GM18873 (cell line): ENCODE data around the gene C18orf63.

Experiments used
- ATAC-seq: cut with Tn5 transposase; IDR thresholded peaks from one replicate; pipeline ENCODE4 v1.9.1; 2021; ENCODE audit warnings: mild to moderate bottlenecking, moderate library complexity, moderate number of reproducible peaks; ENCODE audit not compliant: unreplicated experiment, low FRiP score

The C18orf63 gene

DNA sequence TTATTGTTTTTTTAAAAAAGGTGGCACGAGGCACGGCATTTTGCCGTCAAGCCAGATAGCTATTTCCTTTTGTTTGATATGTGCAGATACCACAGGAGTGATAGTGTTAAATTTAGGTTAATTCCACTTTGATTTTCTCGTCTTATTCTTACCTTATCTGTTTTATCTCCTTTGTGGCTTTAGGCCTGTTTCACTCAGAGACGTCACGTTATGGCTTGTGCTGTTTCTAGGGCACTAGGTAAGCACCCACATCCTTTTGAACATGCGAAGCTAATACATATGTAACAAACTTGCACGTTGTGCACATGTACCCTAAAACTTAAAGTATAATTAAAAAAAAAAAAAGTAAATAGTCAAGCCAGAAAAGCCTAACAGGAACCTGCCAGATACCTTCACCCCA lies 57.8 kb downstream of the C18orf63 start:
- ATAC-seq, result no peak

DNA sequence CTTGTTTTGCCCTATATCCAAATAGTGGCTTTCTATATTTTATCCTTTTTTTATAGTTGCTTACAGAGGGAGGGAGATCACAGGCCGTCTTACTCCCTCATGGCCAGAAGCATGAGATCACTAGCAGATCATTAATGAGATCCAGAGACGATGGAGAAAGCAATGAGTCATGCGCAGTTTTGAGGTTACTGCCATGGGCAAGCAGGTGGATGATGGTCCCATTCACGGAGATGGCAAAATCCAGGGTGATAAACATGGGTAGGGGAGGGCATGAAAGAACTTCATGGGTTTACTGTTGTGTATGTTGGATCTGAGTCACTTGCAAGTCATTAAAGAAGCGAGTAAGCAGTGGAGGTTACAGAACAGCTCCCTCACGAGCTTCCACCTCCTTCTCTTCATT lies 60.4 kb downstream of the C18orf63 start:
- ATAC-seq, result no peak

DNA sequence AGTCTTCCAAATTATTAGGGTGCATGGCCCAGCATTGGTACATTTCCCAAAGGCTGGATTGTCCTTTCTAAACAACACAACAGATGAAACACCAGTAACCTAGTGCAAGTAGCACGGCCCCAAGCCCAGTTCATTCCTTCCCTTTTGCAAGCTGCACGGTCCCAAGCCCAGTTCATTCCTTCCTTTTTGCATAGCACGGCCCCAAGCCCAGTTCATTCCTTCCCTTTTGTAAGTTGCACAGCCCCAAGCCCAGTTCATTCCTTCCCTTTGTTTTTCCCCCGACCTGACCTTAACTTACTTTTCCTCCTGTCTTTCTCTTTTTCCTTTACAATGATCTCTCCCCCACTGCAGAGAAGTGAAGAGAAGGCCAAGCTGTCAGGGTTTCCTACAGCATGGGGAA lies 60.9 kb downstream of the C18orf63 start:
- ATAC-seq, result no peak

DNA sequence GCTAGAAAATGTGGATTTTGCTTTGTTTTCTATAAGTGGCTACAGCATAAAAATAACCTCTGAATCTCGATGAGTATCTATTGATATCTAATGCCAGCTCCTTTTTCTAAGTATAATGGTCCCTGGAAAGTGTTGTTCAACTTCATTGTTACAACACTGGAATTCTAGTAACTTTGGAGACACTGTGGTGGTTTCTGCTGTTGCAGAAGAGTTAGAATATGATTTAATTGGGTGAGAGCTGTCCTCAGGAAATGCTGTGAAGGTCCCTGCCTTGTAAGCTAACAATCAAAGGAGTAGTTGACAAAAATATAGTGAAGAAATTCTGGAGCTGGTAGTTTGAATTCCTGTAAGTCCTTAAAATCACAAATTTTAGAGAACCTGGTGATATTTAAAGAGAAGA lies 62.1 kb downstream of the C18orf63 start:
- no peak for ATAC-seq

DNA sequence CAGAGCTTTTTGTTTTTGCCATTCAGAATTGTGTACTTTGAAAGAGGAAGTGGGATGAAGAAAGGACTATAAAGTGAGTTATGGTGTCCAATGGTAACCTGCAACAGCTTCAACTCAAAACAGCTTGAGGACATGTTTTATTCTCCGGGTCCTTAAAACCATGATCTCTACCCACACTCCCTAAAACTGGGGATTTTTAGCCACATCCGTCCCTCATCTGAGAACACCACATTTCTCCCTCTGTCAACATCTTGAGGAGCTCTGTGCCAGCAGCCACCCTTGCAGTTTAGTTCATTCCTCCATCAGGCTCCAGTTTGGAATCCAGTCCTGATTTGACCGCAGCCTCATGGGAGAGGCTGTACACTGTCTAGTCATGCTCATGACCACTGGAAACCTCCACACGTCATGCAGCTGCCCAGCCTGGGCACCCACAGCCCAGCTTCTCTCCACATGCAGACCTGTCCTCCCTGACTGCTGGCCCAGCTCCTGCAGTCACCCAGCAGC lies 62.6 kb downstream of the C18orf63 start:
- ATAC-seq, result no peak

DNA sequence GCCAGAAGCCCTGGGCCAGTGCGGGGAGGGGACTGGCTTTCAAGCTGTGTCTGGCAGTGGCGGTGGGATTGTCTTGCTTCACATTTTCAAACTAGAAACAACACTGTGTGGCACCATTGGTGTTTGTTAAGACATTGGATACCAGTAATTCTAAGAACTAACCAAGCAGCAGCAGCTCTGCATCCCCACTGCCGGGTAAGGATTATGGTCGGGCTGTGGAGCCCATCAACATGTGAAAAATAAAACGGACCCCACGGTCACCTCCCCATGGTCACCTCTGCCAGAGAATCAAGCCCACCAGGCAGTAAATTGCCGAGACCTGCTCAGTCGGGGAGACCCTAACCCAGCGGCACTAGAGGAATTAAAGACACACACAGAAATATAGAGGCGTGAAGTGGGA lies 65.3 kb downstream of the C18orf63 start:
- no peak for ATAC-seq

DNA sequence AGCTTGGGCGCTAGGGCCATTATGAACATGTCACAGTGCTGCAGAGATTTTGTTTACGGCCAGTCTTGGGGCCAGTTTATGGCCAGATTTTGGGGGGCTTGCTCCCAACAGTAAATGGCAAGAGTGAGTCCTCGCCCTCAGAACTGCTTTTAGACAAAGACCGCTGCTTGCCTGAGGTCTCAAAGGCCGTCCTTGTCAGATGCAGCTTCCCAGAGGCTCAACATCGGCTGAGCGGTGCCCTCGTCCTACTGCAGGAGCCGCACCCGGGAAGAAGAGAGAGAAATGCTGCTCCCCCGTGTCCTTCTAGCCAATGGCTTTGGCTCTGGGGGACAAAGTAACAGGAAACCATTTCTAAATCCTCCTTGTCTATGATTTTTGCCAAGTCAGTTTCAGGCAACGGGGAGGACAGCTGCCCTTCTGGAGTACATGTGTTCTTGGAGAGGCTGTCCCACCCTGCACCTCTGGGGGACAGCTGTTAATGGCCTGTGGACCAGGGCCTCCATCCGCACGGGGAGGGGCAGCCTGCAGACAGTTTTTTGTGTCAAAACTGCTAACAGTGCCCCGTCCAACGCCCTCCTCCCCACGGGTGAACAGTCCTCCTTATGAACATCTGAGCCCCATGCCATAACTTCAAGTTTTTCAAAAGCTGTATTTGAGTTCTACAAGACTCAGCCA lies 66.1 kb downstream of the C18orf63 start:
- ATAC-seq, result no peak

DNA sequence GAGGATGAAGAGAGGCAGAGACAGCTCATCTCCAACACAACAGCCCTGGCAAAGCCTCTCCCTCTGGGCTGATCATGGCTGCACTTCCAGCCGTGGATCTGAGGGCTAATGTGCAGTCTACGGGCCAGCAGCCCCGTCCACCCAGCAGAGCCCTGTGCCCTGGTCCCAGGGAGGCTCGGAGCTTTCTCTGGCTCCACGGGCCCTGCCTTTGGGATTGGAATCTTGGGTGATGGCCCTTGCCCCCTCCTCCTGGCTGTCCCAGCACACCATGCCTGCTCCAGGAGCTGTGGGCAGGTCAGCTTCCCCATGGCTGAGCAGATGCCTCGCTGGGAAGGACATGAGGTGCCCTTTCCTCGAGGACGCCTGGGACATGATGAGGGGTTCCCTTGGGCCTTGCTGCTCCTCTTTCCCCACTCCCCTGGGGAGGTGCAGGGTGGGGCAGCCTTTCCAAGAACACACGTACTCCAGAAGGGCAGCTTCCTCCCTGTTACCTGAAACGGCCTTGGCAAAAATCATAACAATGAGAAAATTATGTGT lies 66.9 kb downstream of the C18orf63 start:
- ATAC-seq, result no peak

DNA sequence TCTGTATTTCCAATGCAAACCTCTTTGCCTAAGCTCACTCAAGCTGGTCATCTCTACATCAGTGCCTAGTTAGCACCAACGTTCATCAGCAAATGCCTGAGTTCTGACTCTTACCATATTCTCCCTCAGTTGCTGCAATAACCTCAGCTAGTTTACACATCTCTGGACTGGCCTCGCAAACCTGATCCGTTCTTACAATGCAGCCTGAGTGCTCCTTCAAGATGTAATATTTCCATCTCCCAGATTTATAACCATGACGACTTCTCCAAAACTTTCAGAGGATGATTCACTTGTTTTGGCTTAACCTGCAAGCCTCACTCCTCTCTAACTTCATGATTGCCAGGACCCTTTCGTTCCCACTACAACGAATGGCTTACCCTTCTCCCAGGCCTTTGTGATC lies 71.7 kb downstream of the C18orf63 start:
- no peak for ATAC-seq

DNA sequence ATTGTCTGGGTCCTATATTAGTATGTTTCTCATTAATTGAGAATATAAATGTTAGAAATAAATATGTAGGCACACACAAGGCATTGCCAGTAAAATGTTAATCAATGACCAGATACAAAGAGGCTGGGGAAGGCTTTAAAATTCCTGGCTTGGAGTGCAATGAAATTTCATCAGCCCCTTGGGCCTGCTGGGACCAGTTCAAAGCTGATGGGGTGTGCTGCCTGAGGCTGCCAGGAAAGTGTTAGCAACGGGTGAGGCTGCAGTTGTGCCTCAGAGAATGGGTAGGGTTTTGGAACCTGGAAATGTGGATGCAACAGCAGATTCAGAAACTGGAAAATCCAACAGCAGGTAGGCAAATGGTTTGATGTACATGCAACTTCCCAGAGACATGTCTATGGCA lies 72.6 kb downstream of the C18orf63 start:
- no peak for ATAC-seq

DNA sequence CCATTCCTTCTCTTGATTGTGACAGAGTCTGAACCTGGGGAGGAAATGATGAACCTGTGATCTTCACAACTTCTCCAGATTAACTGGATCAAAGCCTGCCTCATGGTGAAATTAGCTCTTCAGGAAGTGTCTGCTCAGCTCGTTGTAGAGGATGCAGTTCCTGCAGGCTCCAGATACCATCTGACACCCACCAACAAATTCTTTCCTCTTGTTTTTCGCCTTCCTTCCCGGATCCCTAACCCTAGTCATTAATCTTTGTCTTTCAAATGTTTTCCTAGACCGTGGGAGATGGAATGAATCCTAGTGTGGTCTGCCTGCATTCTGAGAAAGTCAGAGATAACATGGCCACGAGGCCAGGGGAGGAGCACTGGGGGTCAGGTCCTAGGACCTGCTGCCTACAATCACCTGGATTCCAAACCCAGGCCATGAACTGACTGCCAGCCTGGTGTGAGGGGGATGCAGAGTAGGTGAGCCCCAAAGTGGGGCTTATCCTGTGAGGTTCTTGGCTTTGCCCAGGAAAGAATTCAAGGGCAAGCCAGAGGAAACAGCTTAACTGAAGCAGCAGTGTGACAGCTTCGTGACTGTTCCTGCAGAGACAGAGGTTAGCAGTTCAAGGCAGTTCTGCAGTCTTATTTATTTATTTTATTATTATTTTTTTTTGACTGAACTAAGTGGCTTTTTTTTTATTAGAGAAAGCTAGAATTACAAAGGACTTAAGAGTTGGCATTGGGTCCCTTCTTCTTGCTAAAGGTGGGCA lies 73.7 kb downstream of the C18orf63 start:
- no peak for ATAC-seq

DNA sequence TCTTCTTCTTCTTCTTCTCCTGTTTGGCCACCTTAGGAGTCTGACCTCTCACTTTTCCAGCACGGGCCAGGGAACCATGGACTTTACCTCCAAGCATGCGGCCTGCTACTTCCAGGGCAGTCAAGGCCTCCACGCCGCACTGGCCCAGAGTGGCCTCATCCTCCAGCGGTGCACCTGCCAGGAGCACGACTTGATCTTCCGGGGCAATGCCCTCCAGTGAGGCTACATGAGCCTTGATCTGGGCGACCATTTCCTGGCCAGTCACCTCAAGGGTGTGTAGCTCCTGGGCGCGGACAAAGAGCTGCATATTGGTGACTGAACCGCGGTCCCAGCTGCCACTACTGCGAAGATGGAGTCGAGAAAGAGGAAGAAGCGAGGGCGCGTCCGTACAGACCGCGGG lies 74.4 kb downstream of the C18orf63 start:
- ATAC-seq, result no peak

DNA sequence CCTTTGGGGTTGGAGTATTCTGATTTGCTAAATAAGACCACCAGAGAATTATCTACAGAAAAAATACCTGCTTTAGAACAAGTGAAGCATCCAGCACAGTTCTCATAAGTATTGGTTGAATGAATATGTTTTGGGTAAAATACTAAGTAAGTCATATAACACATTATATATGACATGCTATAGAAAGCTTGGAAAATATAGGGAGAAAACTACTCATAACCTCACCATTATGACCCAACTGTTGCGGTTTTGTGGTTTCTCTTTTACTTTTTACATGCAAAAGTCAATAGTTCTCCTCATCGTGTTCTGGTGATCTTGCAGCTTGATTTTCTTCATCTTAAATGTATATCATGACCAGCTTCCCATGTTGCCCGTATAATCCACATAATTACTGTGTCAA lies 75.3 kb downstream of the C18orf63 start:
- ATAC-seq, result no peak

DNA sequence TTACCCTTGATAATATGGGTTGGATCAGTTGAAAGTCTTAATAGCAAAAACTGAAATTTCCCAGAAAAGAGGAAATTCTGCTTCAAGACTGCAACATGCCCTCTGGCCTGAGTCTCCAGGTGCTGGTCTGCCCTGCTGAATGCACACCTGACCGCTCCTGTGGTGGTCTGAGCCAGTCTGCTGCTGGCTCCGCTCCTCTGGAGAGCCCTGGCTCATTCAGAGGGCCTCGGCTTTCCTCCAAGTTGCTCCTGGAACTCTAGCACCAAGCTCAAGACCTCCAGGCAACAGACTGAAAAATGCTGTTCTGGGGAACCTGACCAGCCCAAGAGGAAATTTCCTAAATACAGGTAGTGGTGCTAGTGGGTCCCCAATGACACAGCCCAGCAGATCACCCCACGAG lies 76.7 kb downstream of the C18orf63 start:
- no peak for ATAC-seq

DNA sequence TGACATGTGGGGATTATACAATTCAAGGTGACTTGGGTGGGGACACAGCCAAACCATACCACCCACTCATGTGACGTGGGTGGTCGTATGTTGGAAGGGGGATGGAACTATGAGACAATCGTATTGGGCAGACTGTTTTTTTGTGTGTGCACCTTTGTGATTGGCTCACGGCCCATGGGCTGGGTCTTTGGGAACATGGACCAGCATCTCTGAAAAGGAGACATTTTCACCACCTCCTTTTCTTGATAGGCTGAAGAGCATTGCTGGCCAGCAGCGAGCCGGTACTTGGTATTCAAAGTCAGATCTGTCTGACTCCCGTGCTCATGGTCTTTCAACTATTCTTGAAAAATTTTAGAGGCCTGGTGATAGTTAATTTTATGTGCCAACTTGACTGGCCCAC lies 79.4 kb downstream of the C18orf63 start:
- ATAC-seq, result no peak

DNA sequence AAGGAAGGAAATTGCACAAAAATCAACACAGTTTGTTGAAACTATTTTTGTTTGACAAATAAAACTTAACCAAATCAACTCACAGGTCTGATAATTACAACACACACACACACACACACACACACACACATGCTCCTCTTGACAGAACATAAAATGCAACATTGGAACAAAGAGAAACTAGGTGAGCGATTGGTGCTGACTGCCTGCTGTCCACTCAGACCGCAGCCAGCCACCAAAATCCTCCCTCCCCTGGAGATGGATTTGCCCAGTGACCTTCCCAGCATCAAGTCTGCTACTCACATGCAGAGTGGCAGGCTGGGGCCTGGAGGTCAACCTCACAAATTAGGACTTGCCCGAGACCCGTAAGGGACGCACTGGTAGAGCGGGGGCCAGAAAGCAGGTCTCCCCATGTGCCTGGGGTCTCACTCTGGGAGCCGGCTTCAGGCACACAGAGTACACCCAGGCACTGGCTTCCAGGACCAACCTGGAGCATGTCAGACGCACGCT lies 80.1 kb downstream of the C18orf63 start:
- no peak for ATAC-seq

DNA sequence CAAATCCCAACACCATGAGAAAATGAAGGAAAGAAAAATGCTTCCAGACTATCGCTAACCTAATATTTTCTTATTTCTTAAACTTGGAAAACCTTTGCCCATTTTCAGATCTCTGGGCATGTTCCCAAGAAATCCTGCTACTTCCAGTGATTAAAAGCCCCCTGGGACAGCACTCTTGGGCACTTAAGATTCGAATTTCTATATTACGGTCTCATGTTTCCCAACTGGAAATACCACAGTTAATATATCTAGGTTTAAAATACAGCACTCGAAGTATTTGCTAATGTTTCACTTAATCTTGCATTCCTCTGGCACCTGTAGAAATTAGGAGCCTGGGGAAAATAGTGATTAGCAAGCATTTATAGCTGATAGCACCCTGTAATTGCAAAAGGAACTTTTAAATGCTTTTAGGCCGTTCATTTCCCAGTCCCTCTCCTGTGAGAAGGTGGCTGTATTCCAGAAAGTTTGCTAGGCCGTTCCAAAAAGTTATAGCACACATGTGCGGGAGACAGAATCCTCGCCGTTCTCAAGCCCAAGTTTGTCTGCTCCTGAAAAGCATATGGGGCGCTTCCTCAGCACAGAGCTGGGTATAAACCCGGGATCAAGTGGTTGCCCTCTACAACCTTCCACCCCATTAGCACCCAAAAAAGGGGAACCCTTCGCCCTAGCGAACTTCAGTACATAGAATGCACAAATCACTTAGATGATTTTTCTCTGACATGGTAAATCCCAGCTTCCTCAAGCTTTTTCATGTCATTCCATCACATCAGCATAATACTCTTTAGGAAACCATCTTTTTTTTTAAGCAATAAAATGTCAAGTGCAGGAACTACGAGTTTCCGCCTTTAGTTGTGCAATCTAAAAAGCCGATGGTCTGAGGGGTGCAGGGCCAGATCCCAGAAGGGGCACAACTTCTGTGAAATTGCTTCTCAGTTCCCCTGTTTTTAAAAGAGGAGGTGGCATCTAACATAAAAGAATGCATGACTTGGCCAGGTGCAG lies 80.8 kb downstream of the C18orf63 start:
- ATAC-seq, result no peak

DNA sequence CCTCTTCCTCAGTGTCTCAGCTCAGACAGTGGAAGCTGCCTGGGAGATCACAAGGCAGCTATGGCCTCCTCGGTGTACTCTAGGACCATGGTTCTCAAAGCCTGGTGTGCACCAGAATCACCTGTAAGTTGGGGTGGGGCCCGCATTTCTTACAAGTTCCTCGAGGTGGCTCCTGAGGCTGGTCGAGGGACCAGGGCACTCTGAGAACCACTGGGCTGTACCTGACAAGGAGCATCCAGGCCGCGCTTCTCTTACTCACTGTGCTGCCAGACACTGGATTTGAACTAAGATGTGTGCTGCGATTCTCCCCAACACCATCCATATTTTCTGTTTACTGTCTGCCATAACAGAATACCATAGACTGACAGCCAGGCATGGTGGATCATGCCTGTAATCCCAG lies 81.9 kb downstream of the C18orf63 start:
- ATAC-seq, result no peak

DNA sequence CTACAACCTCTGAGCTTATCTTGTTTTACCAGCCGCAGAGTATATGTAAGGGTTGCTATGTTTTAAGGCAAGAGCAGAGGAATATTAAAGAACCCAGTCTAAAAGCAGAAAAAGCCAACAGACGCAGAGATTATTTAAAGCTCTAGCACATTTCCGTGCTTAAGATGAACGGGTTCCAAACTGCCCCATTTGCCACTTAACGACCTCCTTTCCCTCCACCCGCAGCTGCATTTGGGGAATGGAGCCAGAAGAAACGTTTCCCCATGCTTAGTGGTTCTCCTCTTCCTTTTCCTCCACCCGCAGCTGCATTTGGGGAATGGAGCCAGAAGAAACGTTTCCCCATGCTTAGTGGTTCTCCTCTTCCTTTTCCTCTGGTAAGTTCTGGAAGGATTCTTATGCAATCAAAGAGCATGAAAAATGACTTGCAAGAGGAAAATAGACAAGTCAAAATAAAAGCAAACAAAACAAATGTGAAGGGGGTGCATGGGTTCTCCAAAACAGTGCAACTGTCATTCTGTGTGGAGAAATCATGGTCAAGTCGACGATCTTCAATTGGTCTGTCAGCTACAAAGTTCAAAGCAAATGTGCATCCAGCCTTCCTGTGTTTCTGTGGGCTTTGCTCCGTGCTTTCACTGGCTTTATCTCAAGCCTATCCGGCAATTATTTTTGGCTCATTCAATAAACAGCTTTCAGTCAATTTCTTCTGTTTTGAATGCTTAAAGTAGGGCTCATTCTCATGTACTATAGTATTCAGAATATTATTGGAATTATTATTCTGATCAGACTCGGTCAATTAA lies 83.7 kb downstream of the C18orf63 start:
- no peak for ATAC-seq

DNA sequence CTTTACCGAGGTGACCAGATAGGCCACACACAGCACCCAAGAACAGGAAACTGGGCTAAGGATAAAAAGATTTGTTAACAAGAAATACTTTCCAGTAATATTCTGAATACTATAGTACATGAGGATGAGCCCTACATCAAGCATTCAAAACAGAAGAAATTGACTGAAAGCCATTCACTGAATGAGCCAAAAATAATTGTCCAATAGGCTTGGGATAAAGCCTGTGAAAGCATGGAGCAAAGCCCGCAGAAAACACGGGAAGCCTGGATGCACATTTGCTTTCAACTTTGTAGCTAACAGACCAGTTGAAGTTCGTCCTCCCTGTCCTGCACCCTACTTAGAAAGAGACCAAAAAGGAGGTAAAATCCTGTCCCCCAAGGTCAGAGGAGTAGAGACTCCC lies 85.2 kb downstream of the C18orf63 start:
- ATAC-seq, result no peak
